Fibroblast of villous mesenchyme (primary cell): ENCODE results near the gene DSTYK. TPM values are rescaled to one million over a fixed set of nuclear protein-coding genes. Genes with fewer than 3 reads are reported as not detected.

ENCODE experiments used
- DNase-seq: peaks from one replicate; pipeline ENCODE4 v3.0.0-alpha.2; 2010; ENCODE audit warnings: low read depth
- H3K4me3 ChIP-seq: 2 replicates; pipeline ENCODE4 v1.5.1; 2011; ENCODE audit warnings: low read depth, mild to moderate bottlenecking, low read length
- CTCF ChIP-seq: IDR thresholded peaks from 2 replicates; pipeline ENCODE4 v1.5.1; 2012; ENCODE audit warnings: low read depth, mild to moderate bottlenecking, low read length; ENCODE audit not compliant: insufficient read depth
- total RNA-seq: library from RNA; depleted of rRNA; stranded (reverse); fragments of >200 nt; gene quantifications from 2 replicates; pipeline ENCODE4 v1.2.3, GENCODE V29; 2012

DSTYK gene
- total RNA-seq, 1 donor = 22.0 TPM

- TF ChIP-seq CTCF = no peak
- no peak overlapping the region for H3K4me3 ChIP-seq
- no peak for DNase-seq
Measured at GRCh38 chr1:205118752-205119151, 92.8 kb downstream of the DSTYK start.

GRCh38 chr1:205111354-205111753 is 100.1 kb downstream of the DSTYK start:
- DNase-seq = no peak
- no peak for TF ChIP-seq CTCF
- no peak overlapping the region for H3K4me3 ChIP-seq

- no peak overlapping the region for H3K4me3 ChIP-seq
- TF ChIP-seq CTCF = no peak
- no peak for DNase-seq
Measured at GRCh38 chr1:205109711-205110110, 101.8 kb downstream of the DSTYK start.

- H3K4me3 ChIP-seq = no peak overlapping the region
- TF ChIP-seq CTCF = no peak
- DNase-seq = no peak
Measured at GRCh38 chr1:205109269-205109668, 102.2 kb downstream of the DSTYK start.

- no peak for TF ChIP-seq CTCF
- no peak overlapping the region for H3K4me3 ChIP-seq
- DNase-seq = peak; percentile 15
Measured at GRCh38 chr1:205108464-205108863, 103.0 kb downstream of the DSTYK start.

GRCh38 chr1:205107327-205107726 is 104.2 kb downstream of the DSTYK start:
- TF ChIP-seq CTCF = no peak
- no peak for DNase-seq
- H3K4me3 ChIP-seq = no peak overlapping the region

- H3K4me3 ChIP-seq = no peak overlapping the region
- TF ChIP-seq CTCF = no peak
- DNase-seq = no peak
Measured at GRCh38 chr1:205102404-205102803, 109.1 kb downstream of the DSTYK start.
